AG04449 (cell line): ENCODE data around the gene CSH2.
"Not testable (repeated sequence)": the region's sequence is repeated elsewhere in the genome, so short reads cannot be mapped to it uniquely, and the experiment has no call there.

Source experiments
- CTCF ChIA-PET: fragments of 350-600 bp; formaldehyde crosslinking; extraction: SDS; loops from one replicate; lab custom pipeline; 2021; ENCODE audit warnings: antibody characterized with exemption; lab: Yijun Ruan, JAX
- POLR2A ChIA-PET: fragments of 400-600, 350-600 bp; formaldehyde crosslinking; extraction: SDS; loops from one replicate; lab custom pipeline; 2020; ENCODE audit warnings: antibody characterized with exemption, inconsistent platforms; lab: Yijun Ruan, JAX
- DNase-seq: peaks from one replicate; pipeline ENCODE4 v3.0.0-alpha.2; 2010; ENCODE audit warnings: low read depth, low spot score
- H3K4me3 ChIP-seq: 2 replicates; pipeline ENCODE4 v1.5.1; 2011; ENCODE audit warnings: low read depth, mild to moderate bottlenecking, control low read depth, low read length
- TF ChIP-seq, protein P1 (sequence below): IDR thresholded peaks from one replicate; pipeline ENCODE4 v1.5.1; 2011; ENCODE audit warnings: mild to moderate bottlenecking, moderate library complexity, low read length, control low read depth, inconsistent platforms; ENCODE audit not compliant: insufficient read depth; ENCODE audit errors: missing control alignments

Gene CSH2

DNA sequence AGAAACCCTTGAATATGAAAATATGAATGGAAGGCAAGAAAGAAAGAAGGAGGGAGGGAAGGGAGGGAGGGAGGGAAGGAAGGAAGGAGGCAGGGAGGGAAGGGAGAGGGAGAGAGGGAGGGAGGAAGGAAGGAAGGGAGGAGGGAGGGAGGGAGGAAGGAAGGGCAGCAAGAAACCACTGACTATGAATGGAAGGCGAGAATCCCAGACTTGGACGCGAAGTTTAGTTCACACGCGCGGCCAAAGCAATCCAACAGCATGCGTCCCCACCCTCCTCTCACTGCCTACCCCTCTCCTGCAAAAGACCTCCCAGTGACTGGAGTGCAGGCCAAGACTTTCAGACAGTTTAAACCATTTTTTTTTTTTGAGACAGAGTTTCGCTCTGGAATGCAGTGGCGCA, 23.1 kb downstream of the CSH2 start:
- TF ChIP-seq, protein P1, sequence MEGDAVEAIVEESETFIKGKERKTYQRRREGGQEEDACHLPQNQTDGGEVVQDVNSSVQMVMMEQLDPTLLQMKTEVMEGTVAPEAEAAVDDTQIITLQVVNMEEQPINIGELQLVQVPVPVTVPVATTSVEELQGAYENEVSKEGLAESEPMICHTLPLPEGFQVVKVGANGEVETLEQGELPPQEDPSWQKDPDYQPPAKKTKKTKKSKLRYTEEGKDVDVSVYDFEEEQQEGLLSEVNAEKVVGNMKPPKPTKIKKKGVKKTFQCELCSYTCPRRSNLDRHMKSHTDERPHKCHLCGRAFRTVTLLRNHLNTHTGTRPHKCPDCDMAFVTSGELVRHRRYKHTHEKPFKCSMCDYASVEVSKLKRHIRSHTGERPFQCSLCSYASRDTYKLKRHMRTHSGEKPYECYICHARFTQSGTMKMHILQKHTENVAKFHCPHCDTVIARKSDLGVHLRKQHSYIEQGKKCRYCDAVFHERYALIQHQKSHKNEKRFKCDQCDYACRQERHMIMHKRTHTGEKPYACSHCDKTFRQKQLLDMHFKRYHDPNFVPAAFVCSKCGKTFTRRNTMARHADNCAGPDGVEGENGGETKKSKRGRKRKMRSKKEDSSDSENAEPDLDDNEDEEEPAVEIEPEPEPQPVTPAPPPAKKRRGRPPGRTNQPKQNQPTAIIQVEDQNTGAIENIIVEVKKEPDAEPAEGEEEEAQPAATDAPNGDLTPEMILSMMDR: no peak
- ChIA-PET CTCF (interaction anchor here (1.2 to 2.0 kb wide), 2 partner anchors 14 to 15 kb away, joined by 4 to 13 read pairs; no protein-coding TSS in a partner anchor), POLR2A (no interaction called here)
- no peak overlapping the region for H3K4me3 ChIP-seq
- DNase-seq: no peak

DNA sequence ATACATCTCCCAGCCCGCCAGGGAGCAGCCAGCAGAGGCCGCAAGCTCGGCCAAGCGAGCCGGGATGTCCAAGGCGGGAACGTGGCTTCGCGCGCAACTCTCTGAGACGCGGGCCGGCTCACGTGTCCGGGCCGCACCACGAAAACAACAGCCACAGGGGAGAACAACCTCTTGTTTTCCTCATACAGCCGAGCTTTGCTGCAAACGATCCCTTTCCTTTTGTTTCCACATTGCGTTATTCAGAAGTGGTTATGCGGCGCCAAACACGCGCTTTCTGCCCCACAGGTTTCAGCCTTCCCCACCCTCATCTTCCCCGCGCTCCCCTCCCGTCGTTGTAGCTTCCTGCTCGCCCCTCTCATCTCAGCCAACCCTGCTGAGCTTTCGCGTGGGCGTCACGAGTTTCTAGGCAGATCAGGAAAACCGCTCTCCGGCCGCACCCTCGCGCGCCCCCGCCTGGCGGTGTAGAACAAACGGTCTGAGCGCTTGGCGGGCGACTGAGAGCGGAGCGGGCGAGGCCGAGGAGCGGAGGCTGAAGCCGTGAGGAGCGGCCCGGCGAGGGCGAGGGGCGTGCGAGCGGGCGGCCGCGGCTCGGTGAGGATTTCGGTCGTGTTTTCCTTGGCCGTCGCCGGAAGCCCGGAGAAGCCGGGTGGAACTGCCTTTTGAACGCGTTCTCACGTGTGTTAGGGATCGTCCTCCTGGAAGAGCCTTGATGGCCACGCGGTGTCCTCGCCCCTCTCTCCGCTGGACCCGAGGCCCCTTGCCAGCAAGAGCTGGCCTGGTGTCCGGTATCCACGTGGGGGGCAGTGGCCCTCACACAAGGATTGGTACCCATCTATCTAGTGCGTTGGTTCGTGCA, 24.4 kb downstream of the CSH2 start:
- peak overlapping the region; percentile 43 for H3K4me3 ChIP-seq
- CTCF ChIA-PET: interaction anchor here (0.6 to 4.0 kb wide), 12 partner anchors 9 to 222 kb away, joined by 3 to 35 read pairs (median 4); no protein-coding TSS in a partner anchor
- DNase-seq: no peak
- POLR2A ChIA-PET: no interaction called here
- TF ChIP-seq, protein P1: peak; percentile 78

DNA sequence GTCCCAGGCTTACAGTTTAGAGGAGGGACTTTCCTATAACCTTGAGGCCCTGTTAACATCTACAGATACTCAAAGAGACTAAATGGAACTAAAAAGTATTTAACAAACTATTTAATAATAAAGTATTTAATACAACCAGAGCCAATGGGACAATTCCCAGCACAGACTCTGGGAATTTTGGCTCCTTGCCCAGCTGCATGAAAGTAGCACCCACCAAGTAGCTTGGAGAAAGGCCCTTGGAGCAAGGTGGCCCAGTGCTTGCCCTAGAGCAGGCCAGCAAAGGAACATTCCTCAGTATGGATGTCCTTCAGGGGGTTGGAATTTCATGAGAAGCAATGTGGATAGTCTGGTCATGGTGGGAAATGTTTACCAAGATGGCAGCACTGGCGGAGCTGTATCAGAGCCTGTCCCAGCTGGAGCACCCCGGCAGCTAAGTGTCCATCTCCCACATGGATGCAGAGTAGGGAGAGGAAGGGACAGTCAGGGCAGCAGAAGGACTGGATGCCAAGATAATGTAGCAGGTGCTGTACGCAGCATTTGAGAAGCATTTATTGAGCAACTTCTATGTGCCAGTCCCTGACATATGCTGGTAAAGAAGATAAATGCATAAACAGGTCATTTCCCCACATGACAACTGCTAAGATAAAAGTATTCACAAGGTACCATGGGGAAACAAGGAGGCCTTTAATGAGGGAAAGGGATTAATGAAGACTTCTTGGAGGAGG, 25.8 kb downstream of the CSH2 start:
- DNase-seq: no peak
- no peak overlapping the region for H3K4me3 ChIP-seq
- CTCF ChIA-PET: interaction anchor here (0.7 to 4.0 kb wide), 6 partner anchors 9 to 27 kb away, joined by 3 to 35 read pairs (median 9); no protein-coding TSS in a partner anchor
- POLR2A ChIA-PET: no interaction called here
- TF ChIP-seq, protein P1: no peak

DNA sequence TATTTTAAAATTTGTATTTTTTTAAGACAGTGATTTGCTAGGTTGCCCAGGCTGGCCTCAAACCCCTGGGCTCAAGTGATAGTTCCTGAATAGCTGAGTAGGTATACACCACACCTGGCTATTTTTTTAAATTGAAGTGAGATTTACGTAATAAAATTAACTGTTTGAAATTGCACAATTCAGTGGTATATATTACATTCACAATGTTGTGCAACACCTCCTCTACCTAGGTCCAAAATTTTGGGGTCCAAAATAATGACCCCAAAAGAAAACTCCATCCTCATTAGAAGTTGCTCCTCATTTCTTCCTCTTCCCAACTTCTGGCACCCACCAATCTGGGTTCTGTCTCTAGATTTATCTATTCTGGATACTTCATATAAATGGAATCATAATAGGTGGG, 28.0 kb downstream of the CSH2 start:
- H3K4me3 ChIP-seq: no peak overlapping the region
- CTCF ChIA-PET: interaction anchor here (1.0 to 2.0 kb wide), 3 partner anchors 9 to 20 kb away, joined by 3 to 9 read pairs (median 3); no protein-coding TSS in a partner anchor
- POLR2A ChIA-PET: no interaction called here
- TF ChIP-seq, protein P1: no peak
- DNase-seq: no peak

DNA sequence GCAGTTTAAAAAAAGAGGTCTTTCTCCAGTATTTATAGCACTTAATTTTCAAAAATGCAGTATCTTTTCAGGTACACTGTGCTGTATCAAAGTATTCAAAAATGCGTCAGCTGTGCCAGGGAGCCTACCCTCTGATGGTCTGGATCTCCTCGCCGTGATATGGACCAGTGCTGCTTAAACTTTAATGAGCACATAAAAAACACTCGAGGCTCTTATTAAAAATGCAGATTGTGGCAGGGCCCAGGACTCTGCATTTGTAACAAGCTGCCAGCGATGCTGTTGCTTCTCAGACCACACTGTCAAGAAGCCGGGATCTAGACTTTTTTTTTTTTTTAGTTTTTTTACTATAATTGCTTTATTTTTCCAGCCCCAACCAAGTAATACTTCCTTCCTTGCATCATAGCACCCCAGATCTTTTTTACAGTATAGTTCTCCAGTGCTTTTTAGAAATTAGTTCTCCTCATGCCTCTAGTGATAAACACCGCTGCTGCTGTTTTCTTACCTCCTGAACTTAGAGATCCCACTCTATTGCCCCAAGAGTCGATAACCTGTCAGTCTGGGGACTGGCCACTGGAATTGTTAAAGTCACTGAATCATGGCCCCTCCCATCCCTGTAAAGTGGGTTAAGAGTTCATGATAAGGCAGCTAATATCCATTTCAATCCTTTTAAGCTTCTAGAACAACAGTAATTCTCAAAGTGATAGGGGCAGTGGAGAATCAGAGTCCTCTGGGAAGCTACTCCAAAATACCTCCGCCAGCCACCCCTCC, 29.4 kb downstream of the CSH2 start:
- no peak for DNase-seq
- TF ChIP-seq, protein P1: no peak
- H3K4me3 ChIP-seq: no peak overlapping the region
- ChIA-PET CTCF (interaction anchor here (0.6 to 2.6 kb wide), 7 partner anchors 10 to 356 kb away, joined by 3 to 9 read pairs (median 3); no protein-coding TSS in a partner anchor), POLR2A (interaction anchor here (0.7 to 1.0 kb wide), 4 partner anchors 15 to 302 kb away, joined by 3 to 7 read pairs (median 4); partner anchors contain the start of genes CCDC47, DDX42 and PSMC5)

DNA sequence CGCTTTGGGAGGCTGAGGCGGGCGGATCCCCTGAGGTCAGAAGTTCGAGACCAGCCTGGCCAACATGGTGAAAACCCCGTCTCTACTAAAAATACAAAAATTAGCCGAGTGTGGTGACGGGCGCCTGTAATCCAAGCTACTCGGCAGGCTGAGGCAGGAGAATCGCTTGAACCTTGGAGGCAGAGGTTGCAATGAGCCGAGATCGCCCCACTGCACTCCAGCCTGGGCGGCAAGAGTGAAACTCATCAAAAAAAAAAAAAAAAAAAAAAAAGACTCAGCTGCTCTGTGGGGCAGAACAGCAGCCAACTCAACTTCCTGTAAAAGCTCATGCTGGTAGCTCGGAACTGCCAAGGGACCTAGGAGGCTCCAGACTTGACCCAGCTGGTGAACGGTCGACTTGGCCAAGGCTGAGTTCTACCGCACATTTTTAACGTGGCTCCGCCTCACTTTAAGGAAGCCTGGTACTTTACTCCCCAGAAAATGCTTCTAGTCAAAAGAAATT, 30.0 kb downstream of the CSH2 start:
- ChIA-PET POLR2A (interaction anchor here (0.7 to 1.0 kb wide), 3 partner anchors 16 to 70 kb away, joined by 3 to 7 read pairs (median 6); partner anchors contain the start of genes CCDC47, DDX42 and PSMC5), CTCF (interaction anchor here (0.6 to 2.6 kb wide), 5 partner anchors 9 to 356 kb away, joined by 3 to 7 read pairs (median 3); no protein-coding TSS in a partner anchor)
- not testable (repeated sequence) for DNase-seq
- peak overlapping the region; percentile 82 for H3K4me3 ChIP-seq
